Peyer's patch (tissue), 4 donors: ENCODE measurements around the gene DERL3. TPM values are rescaled to one million over a fixed set of nuclear protein-coding genes. Genes with fewer than 3 reads are reported as not detected.

Source experiments
- DNase-seq, 3 donors: peaks; one replicate each; pipeline ENCODE4 v3.0.0-alpha.2; 2017 to 2019
- H3K27ac ChIP-seq, 4 donors: fragments of 200-600 bp; sonication (generic); one replicate each; pipeline ENCODE4 v1.5.1; 2016 to 2019
- H3K27me3 ChIP-seq, 2 donors: fragments of 200-600 bp; sonication (generic); one replicate each; pipeline ENCODE4 v1.5.1; 2019
- H3K36me3 ChIP-seq, 3 donors: fragments of 200-600 bp; sonication (generic); one replicate each; pipeline ENCODE4 v1.5.1; 2016 to 2019
- H3K4me1 ChIP-seq, 4 donors: fragments of 200-600 bp; sonication (generic); one replicate each; pipeline ENCODE4 v1.5.1; 2016 to 2019
- H3K4me3 ChIP-seq, 4 donors: fragments of 200-600 bp; sonication (generic); 1 replicate in 3 of 4; 2 replicates in 1 of 4; pipeline ENCODE4 v1.5.1; 2016 to 2019; ENCODE audit warnings: mild to moderate bottlenecking in 1 of 4
- H3K9me3 ChIP-seq, 4 donors: fragments of 200-600 bp; sonication (generic); one replicate each; pipeline ENCODE4 v1.5.1; 2016 to 2019; ENCODE audit warnings: mild to moderate bottlenecking in 1 of 4
- POLR2A ChIP-seq, 2 donors: fragments of 450-650 bp; IDR thresholded peaks; one replicate each; pipeline ENCODE4 v1.5.1; 2017; ENCODE audit warnings: antibody characterized with exemption in 2 of 2, mild to moderate bottlenecking in 2 of 2, moderate library complexity in 2 of 2
- total RNA-seq, 4 donors: library from RNA; depleted of rRNA; stranded (reverse); fragments of >200 nt; gene quantifications; one replicate each; pipeline ENCODE4 v1.1.0, GENCODE V29; 2016
- TF ChIP-seq, protein P1 (sequence below), 6 experiments: fragments of 450-650 bp in 4 of 6; fragments of 200-600 bp in 2 of 6; sonication (generic) in 1 of 6; IDR thresholded peaks; one replicate each; pipeline ENCODE4 v1.5.1; 2017 to 2019; ENCODE audit warnings: antibody characterized with exemption in 6 of 6, mild to moderate bottlenecking in 3 of 6, moderate library complexity in 1 of 6

The DERL3 gene
- total RNA-seq, 4 donors from 2014 or later = 1.1 to 17.3 (median 3.4) TPM

DNA sequence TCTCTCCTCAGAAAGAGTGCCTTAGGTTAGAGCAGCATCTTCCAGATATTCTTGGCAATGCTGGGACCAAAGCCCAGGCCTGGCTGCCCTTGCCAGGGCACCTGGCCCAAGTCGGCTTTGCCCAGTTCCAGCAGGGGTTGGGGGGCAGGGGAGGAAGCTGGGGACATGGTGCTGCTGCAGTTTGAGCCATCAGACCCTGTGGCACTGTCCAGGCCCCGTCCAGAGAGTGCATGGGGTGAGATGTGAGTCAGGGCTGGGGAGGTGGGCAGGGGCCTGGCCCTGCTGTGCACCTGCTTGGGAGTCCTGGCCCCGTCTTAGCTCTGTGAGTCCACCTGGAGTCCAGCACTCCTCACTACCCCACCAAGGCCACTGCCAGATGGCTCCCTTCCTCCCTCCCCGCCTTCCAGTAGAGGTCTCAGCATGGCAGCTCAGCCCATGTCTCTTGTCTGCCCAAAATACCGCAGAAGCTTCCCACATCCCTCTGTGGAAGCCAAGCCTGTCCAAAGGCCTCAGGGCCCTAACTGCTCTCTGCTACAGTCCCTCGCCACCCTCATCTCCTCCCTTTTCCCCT is 16.6 kb downstream of the DERL3 start:
- H3K36me3 ChIP-seq = peaks cover 0 to 88% (median 0%) of the 10 kb centered on the region in 3 donors
- DNase-seq = peak in 1 of 3 donors; percentile 28
- H3K4me3 ChIP-seq = no peak overlapping the region
- no peak for TF ChIP-seq POLR2A (IDR thresholded peaks at IDR 0.05)
- TF ChIP-seq, protein P1, sequence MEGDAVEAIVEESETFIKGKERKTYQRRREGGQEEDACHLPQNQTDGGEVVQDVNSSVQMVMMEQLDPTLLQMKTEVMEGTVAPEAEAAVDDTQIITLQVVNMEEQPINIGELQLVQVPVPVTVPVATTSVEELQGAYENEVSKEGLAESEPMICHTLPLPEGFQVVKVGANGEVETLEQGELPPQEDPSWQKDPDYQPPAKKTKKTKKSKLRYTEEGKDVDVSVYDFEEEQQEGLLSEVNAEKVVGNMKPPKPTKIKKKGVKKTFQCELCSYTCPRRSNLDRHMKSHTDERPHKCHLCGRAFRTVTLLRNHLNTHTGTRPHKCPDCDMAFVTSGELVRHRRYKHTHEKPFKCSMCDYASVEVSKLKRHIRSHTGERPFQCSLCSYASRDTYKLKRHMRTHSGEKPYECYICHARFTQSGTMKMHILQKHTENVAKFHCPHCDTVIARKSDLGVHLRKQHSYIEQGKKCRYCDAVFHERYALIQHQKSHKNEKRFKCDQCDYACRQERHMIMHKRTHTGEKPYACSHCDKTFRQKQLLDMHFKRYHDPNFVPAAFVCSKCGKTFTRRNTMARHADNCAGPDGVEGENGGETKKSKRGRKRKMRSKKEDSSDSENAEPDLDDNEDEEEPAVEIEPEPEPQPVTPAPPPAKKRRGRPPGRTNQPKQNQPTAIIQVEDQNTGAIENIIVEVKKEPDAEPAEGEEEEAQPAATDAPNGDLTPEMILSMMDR (IDR thresholded peaks at IDR 0.05) = no peak
- no peaks in the 10 kb centered on the region for H3K27me3 ChIP-seq
- H3K4me1 ChIP-seq = peaks cover 0 to 8% (median 0%) of the 10 kb centered on the region in 4 donors
- no peaks in the 10 kb centered on the region for H3K9me3 ChIP-seq
- H3K27ac ChIP-seq = no peak overlapping the region

DNA sequence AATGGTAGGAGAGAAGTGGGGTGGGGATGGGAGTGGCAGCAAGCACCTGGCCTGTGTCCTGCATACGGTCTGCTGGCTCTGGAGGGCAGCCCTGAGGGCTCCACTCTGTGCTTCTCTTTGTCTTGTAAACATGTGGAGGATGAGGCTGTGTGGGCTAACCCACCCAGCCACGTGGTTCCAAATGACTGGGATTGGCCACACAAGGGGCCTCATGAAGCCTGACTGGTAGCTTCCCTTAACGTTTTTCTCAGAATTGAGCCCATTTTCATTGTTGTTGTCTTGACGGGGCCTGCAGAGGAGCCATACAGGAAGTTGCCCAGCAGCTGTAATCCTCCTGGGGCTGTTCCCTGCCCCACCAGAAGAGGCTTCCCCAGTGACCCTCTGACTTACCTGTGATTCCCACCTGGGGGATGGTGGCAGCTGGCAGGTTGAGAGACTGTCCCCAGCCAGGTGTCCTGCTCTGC is 18.0 kb downstream of the DERL3 start:
- Histone ChIP-seq H3K4me1 (peaks cover 0 to 8% (median 0%) of the 10 kb centered on the region in 4 donors), H3K4me3 (no peak overlapping the region), H3K27ac (peak overlapping the region in 2 of 4 donors; percentile 14 to 55), H3K27me3 (no peaks in the 10 kb centered on the region), H3K9me3 (no peaks in the 10 kb centered on the region), H3K36me3 (peaks cover 0 to 84% (median 0%) of the 10 kb centered on the region in 3 donors)
- TF ChIP-seq, protein P1 (IDR thresholded peaks at IDR 0.05) = no peak
- TF ChIP-seq POLR2A (IDR thresholded peaks at IDR 0.05) = no peak
- peak in 1 of 3 donors; percentile 59 for DNase-seq

DNA sequence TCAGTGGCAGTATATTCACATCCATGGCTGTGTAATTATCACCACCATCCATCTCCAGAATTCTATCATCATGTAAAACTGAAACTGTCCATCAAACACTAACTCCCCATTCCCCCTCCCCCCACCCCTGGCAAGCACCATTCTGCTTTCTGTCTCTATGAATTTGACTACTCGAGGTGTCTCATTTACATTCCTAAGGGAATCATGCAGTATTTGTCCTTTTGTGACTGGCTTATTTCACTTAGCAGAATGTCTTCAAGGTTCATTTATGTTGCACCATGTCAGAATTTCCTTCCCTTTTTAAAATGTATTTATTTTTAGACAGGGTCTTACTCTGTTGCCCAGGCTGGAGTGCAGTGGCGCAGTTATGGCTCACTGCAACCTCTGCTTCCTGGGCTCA is 20.3 kb downstream of the DERL3 start:
- Histone ChIP-seq H3K27ac (no peak overlapping the region), H3K4me3 (no peak overlapping the region), H3K27me3 (no peaks in the 10 kb centered on the region), H3K36me3 (peaks cover 0 to 70% (median 0%) of the 10 kb centered on the region in 3 donors), H3K9me3 (no peaks in the 10 kb centered on the region), H3K4me1 (peaks cover 0 to 8% (median 0%) of the 10 kb centered on the region in 4 donors)
- TF ChIP-seq, protein P1 (IDR thresholded peaks at IDR 0.05) = no peak
- no peak for TF ChIP-seq POLR2A (IDR thresholded peaks at IDR 0.05)
- no peak for DNase-seq

DNA sequence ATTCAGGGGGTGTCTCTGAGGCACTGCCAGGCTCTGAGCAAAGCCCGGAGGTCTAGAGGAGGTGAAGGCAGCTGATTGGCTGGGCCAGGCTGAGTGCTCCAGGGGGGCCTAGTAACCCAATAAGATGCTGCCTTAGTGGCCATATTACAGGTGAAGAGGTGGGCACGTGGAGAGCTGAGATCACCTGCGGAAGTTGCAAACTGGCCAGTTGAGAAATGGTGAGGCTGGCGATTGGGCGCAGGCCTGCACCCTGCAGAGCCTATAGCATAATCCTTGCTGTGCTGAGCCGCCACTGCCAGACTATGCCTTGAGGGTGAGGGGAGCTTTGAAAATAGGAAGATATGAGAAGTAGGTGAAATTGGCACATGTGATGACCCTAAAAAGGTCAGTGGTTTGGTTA is 21.7 kb downstream of the DERL3 start:
- DNase-seq = no peak
- H3K27ac ChIP-seq = no peak overlapping the region
- no peaks in the 10 kb centered on the region for H3K27me3 ChIP-seq
- peaks cover 0 to 61% (median 0%) of the 10 kb centered on the region in 3 donors for H3K36me3 ChIP-seq
- TF ChIP-seq, protein P1 (IDR thresholded peaks at IDR 0.05) = no peak
- no peak for TF ChIP-seq POLR2A (IDR thresholded peaks at IDR 0.05)
- H3K9me3 ChIP-seq = no peaks in the 10 kb centered on the region
- H3K4me3 ChIP-seq = no peak overlapping the region
- H3K4me1 ChIP-seq = peaks cover 0 to 8% (median 0%) of the 10 kb centered on the region in 4 donors

DNA sequence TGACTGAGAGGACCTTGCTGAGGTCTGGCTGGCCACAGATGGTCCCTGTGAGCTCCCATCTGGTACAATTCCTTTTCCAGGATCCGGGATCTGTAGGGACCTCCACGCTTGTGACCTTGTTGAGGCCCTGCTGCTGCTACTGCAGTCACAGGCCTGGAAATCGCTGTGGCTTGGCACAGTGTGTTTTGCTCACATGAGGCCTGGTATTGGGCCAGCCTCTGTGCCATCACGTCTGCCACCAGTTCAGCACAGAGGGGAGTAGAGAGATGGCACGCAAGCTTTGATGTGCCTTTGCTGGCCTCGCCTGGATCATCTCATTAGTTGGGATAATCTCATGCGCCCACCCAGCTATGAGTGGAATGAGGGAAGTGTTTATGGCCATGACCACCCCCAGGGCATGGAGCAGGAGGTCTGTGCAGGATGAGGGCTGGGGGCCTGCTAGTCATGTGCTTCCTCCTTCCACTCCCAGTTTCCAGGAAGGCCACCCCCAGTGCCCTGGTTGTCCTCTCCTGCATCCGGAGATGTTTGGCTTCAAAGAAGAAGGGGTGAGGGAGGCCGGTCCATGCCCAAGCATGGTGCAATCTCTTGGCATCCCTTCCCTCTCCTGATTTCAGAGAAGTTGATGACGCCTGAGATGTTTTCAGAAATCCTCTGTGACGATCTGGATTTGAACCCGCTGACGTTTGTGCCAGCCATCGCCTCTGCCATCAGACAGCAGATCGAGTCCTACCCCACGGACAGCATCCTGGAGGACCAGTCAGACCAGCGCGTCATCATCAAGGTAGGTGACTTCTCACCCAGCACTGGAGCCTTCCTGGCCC is 22.4 kb downstream of the DERL3 start:
- H3K4me3 ChIP-seq = no peak overlapping the region
- no peak overlapping the region for H3K27ac ChIP-seq
- H3K27me3 ChIP-seq = no peaks in the 10 kb centered on the region
- no peaks in the 10 kb centered on the region for H3K9me3 ChIP-seq
- no peak for DNase-seq
- no peak for TF ChIP-seq POLR2A (IDR thresholded peaks at IDR 0.05)
- TF ChIP-seq, protein P1 (IDR thresholded peaks at IDR 0.05) = no peak
- H3K36me3 ChIP-seq = peaks cover 0 to 58% (median 0%) of the 10 kb centered on the region in 3 donors
- H3K4me1 ChIP-seq = peaks cover 0 to 8% (median 0%) of the 10 kb centered on the region in 4 donors
